IPS-15b (cell line): ENCODE results near the gene RAB4A.

ENCODE experiments used
- H3K27me3 ChIP-seq: one replicate; pipeline ENCODE4 v1.6.1; 2013; ENCODE audit warnings: low read length; ENCODE audit not compliant: control insufficient read depth, insufficient read depth
- H3K36me3 ChIP-seq: one replicate; pipeline ENCODE4 v1.6.1; 2013; ENCODE audit warnings: low read length; ENCODE audit not compliant: control insufficient read depth, insufficient read depth
- H3K4me1 ChIP-seq: one replicate; pipeline ENCODE4 v1.6.1; 2013; ENCODE audit warnings: mild to moderate bottlenecking, low read length; ENCODE audit not compliant: control insufficient read depth, insufficient read depth
- H3K4me3 ChIP-seq: one replicate; pipeline ENCODE4 v1.5.1; 2013; ENCODE audit warnings: low read depth, low read length
- H3K9ac ChIP-seq: one replicate; pipeline ENCODE4 v1.6.1; 2013; ENCODE audit warnings: low read depth, mild to moderate bottlenecking, low read length
- H3K9me3 ChIP-seq: one replicate; pipeline ENCODE4 v1.6.1; 2013; ENCODE audit warnings: mild to moderate bottlenecking, low read length; ENCODE audit not compliant: control insufficient read depth, insufficient read depth

Gene RAB4A

GRCh38 chr1:229248821-229249817 is 21.8 kb upstream of the RAB4A start:
- Histone ChIP-seq H3K4me3 (no peak overlapping the region), H3K4me1 (peaks cover 6% of the 10 kb centered on the region), H3K36me3 (no peaks in the 10 kb centered on the region), H3K9ac (no peak overlapping the region), H3K27me3 (no peaks in the 10 kb centered on the region), H3K9me3 (no peaks in the 10 kb centered on the region)

- no peak overlapping the region for H3K9ac ChIP-seq
- H3K4me3 ChIP-seq = no peak overlapping the region
- no peaks in the 10 kb centered on the region for H3K9me3 ChIP-seq
These were observed 20.9 kb upstream of the RAB4A start for GRCh38 chr1:229249854-229250644.

GRCh38 chr1:229251185-229251584 is 19.7 kb upstream of the RAB4A start:
- no peak overlapping the region for H3K9ac ChIP-seq
- H3K4me1 ChIP-seq = peaks cover 6% of the 10 kb centered on the region
- H3K4me3 ChIP-seq = no peak overlapping the region
- H3K9me3 ChIP-seq = no peaks in the 10 kb centered on the region
- H3K27me3 ChIP-seq = no peaks in the 10 kb centered on the region
- H3K36me3 ChIP-seq = no peaks in the 10 kb centered on the region

More at GRCh38 chr1:229249854-229250644, 20.9 kb upstream of the RAB4A start:
- H3K36me3 ChIP-seq = no peaks in the 10 kb centered on the region
- peaks cover 6% of the 10 kb centered on the region for H3K4me1 ChIP-seq
- H3K27me3 ChIP-seq = no peaks in the 10 kb centered on the region

GRCh38 chr1:229252228-229252984 is 18.5 kb upstream of the RAB4A start:
- H3K4me1 ChIP-seq = peaks cover 6% of the 10 kb centered on the region
- no peak overlapping the region for H3K9ac ChIP-seq
- H3K4me3 ChIP-seq = no peak overlapping the region
- no peaks in the 10 kb centered on the region for H3K36me3 ChIP-seq
- H3K27me3 ChIP-seq = no peaks in the 10 kb centered on the region
- H3K9me3 ChIP-seq = no peaks in the 10 kb centered on the region

- H3K27me3 ChIP-seq = no peaks in the 10 kb centered on the region
- no peaks in the 10 kb centered on the region for H3K9me3 ChIP-seq
- H3K4me1 ChIP-seq = peaks cover 6% of the 10 kb centered on the region
- H3K4me3 ChIP-seq = peak overlapping the region; percentile 27
- H3K36me3 ChIP-seq = no peaks in the 10 kb centered on the region
- H3K9ac ChIP-seq = no peak overlapping the region
These were observed 17.5 kb upstream of the RAB4A start for GRCh38 chr1:229253151-229253974.

- Histone ChIP-seq H3K9me3 (no peaks in the 10 kb centered on the region), H3K4me3 (no peak overlapping the region), H3K36me3 (no peaks in the 10 kb centered on the region), H3K27me3 (no peaks in the 10 kb centered on the region), H3K9ac (no peak overlapping the region), H3K4me1 (peaks cover 3% of the 10 kb centered on the region)
These were observed 15.9 kb upstream of the RAB4A start for GRCh38 chr1:229254910-229255541.

- Histone ChIP-seq H3K36me3 (no peaks in the 10 kb centered on the region), H3K4me1 (no peaks in the 10 kb centered on the region), H3K9me3 (no peaks in the 10 kb centered on the region), H3K4me3 (no peak overlapping the region), H3K27me3 (no peaks in the 10 kb centered on the region), H3K9ac (no peak overlapping the region)
These were observed 12.7 kb upstream of the RAB4A start for GRCh38 chr1:229258031-229258756.

GRCh38 chr1:229258757-229259060 is 12.2 kb upstream of the RAB4A start:
- Histone ChIP-seq H3K36me3 (no peaks in the 10 kb centered on the region), H3K9ac (no peak overlapping the region), H3K4me1 (no peaks in the 10 kb centered on the region), H3K9me3 (no peaks in the 10 kb centered on the region), H3K4me3 (no peak overlapping the region), H3K27me3 (no peaks in the 10 kb centered on the region)

GRCh38 chr1:229260297-229260696 is 10.6 kb upstream of the RAB4A start:
- Histone ChIP-seq H3K36me3 (no peaks in the 10 kb centered on the region), H3K4me1 (no peaks in the 10 kb centered on the region), H3K27me3 (no peaks in the 10 kb centered on the region), H3K4me3 (no peak overlapping the region), H3K9ac (no peak overlapping the region), H3K9me3 (no peaks in the 10 kb centered on the region)

GRCh38 chr1:229262239-229262638 is 8.7 kb upstream of the RAB4A start:
- no peak overlapping the region for H3K9ac ChIP-seq
- H3K36me3 ChIP-seq = no peaks in the 10 kb centered on the region
- no peaks in the 10 kb centered on the region for H3K27me3 ChIP-seq
- no peaks in the 10 kb centered on the region for H3K9me3 ChIP-seq
- no peak overlapping the region for H3K4me3 ChIP-seq
- no peaks in the 10 kb centered on the region for H3K4me1 ChIP-seq
